Natural killer cell (primary cell): ENCODE results near the gene FAM136A. TPM values are rescaled to one million over a fixed set of nuclear protein-coding genes. Genes with fewer than 3 reads are reported as not detected.

Experiments
- ATAC-seq, 3 donors: fragments of 150-1000 bp in 2 of 3; fragments of 200-7000 bp in 1 of 3; cut with Tn5 transposase; 1 replicate in 1 of 3; 2 replicates in 2 of 3; pipeline ENCODE4 v1.10.0; 2021; ENCODE audit warnings: mild to moderate bottlenecking in 2 of 3, moderate library complexity in 2 of 3
- DNase-seq, 2 donors: peaks; one replicate each; pipeline versions ENCODE4 v3.0.0 to v3.0.0-alpha.2; 2013 to 2021; ENCODE audit warnings: mixed read lengths in 1 of 2
- H3K27ac ChIP-seq: one replicate; pipeline ENCODE4 v1.5.1; 2013; ENCODE audit warnings: mild to moderate bottlenecking, low read length
- H3K27me3 ChIP-seq: one replicate; pipeline ENCODE4 v1.6.1; 2013; ENCODE audit warnings: low read length; ENCODE audit not compliant: control insufficient read depth, insufficient read depth
- H3K36me3 ChIP-seq: one replicate; pipeline ENCODE4 v1.6.1; 2013; ENCODE audit warnings: low read length; ENCODE audit not compliant: control insufficient read depth, insufficient read depth
- H3K4me1 ChIP-seq: one replicate; pipeline ENCODE4 v1.6.1; 2013; ENCODE audit warnings: low read length; ENCODE audit not compliant: control insufficient read depth, insufficient read depth
- H3K4me3 ChIP-seq: one replicate; pipeline ENCODE4 v1.5.1; 2013; ENCODE audit warnings: low read length
- H3K9me3 ChIP-seq: one replicate; pipeline ENCODE4 v1.6.1; 2013; ENCODE audit warnings: low read length; ENCODE audit not compliant: control insufficient read depth, insufficient read depth
- H3K27ac Mint-ChIP-seq, 2 donors: one replicate each; pipeline ENCODE4 v1.8.0; 2022; ENCODE audit warnings: mild to moderate bottlenecking in 2 of 2, mixed read lengths in 2 of 2, moderate library complexity in 1 of 2
- H3K27me3 Mint-ChIP-seq, 2 donors: one replicate each; pipeline ENCODE4 v1.8.0; 2022; ENCODE audit warnings: low read depth in 2 of 2, mixed read lengths in 2 of 2
- H3K36me3 Mint-ChIP-seq: one replicate; pipeline ENCODE4 v1.8.0; 2022; ENCODE audit warnings: mixed read lengths
- H3K4me1 Mint-ChIP-seq, 2 donors: one replicate each; pipeline ENCODE4 v1.8.0; 2022; ENCODE audit warnings: mixed read lengths in 2 of 2
- H3K4me3 Mint-ChIP-seq: one replicate; pipeline ENCODE4 v1.8.0; 2022; ENCODE audit warnings: mild to moderate bottlenecking, moderate library complexity, mixed read lengths
- H3K9me3 Mint-ChIP-seq, 2 donors: one replicate each; pipeline ENCODE4 v1.8.0; 2022; ENCODE audit warnings: mixed read lengths in 2 of 2
- CTCF ChIP-seq: fragments of 200-600 bp; IDR thresholded peaks from one replicate; pipeline ENCODE4 v1.8.0; 2022; ENCODE audit warnings: antibody characterized with exemption
- WGBS: methylation state at CpG from one replicate; pipeline ENCODE4 v1.1.7; 2013; ENCODE audit warnings: missing lambda C conversion rate; ENCODE audit not compliant: insufficient coverage; 5-methylcytosine and 5-hydroxymethylcytosine counted together
- intact Hi-C: fragments of 100-400 bp; cut with micrococcal nuclease; formaldehyde crosslinking; loops from one replicate; pipeline ENCODE4 v1.14.2; 2022
- total RNA-seq, 4 donors: library from RNA; stranded (reverse); fragments of 120-200 nt in 1 of 4; gene quantifications; one replicate each; pipeline versions ENCODE4 v1.2.3 to v1.2.4, GENCODE V29; 2013 to 2022

Gene FAM136A
- total RNA-seq: 10 to 100 TPM; 32.5 to 38.3 (median 36.6) TPM
- 35.1 TPM for total RNA-seq (2013)

GRCh38 chr2:70301344-70302194 is at the start of gene FAM136A:
Gene FAM136A, minus strand, starts transcription at chr2:70302067. Its CDS starts 56 bp downstream, at chr2:70302011.
- Histone ChIP-seq H3K27me3 (no peaks in the 10 kb centered on the region), H3K36me3 (peaks cover 14% of the 10 kb centered on the region), H3K4me1 (peaks cover 18% of the 10 kb centered on the region), H3K27ac (peak within 1 kb of the TSS; percentile 69), H3K4me3 (peak within 1 kb of the TSS; percentile 85), H3K9me3 (no peaks in the 10 kb centered on the region)
- under 1% methylated on average over 79 of the region's 79 CpGs for WGBS
- Mint-ChIP-seq H3K36me3 (peaks cover 9% of the 10 kb centered on the region), H3K4me1 (peaks cover 19 to 23% of the 10 kb centered on the region in 2 donors), H3K27me3 (no peaks in the 10 kb centered on the region), H3K9me3 (no peaks in the 10 kb centered on the region), H3K4me3 (peak within 1 kb of the TSS; percentile 95), H3K27ac (peak within 1 kb of the TSS; percentile 79 to 83)
- peak; percentile 94 to 98 (median 94) for ATAC-seq
- TF ChIP-seq CTCF: peak; percentile 76
- peak; percentile 88 to 92 for DNase-seq
- intact Hi-C loops: loop anchor here (1.0 to 10.0 kb wide), 3 partner anchors 8 to 643 kb away; partner anchors contain the start of gene SNRPG

GRCh38 chr2:70349921-70350685 is 48.2 kb upstream of the FAM136A start:
- Histone ChIP-seq H3K36me3 (no peaks in the 10 kb centered on the region), H3K9me3 (no peaks in the 10 kb centered on the region), H3K4me3 (no peak overlapping the region), H3K27me3 (peaks cover 9% of the 10 kb centered on the region), H3K27ac (no peak overlapping the region), H3K4me1 (no peaks in the 10 kb centered on the region)
- intact Hi-C loops: no loop called here
- Mint-ChIP-seq H3K4me1 (no peaks in the 10 kb centered on the region), H3K4me3 (no peak overlapping the region), H3K27ac (no peak overlapping the region), H3K27me3 (peaks cover 27 to 38% of the 10 kb centered on the region in 2 donors), H3K9me3 (no peaks in the 10 kb centered on the region), H3K36me3 (no peaks in the 10 kb centered on the region)
- WGBS: 86% methylated on average over 1 of the region's 3 CpGs
- TF ChIP-seq CTCF: no peak
- DNase-seq: no peak
- no peak for ATAC-seq

DNA sequence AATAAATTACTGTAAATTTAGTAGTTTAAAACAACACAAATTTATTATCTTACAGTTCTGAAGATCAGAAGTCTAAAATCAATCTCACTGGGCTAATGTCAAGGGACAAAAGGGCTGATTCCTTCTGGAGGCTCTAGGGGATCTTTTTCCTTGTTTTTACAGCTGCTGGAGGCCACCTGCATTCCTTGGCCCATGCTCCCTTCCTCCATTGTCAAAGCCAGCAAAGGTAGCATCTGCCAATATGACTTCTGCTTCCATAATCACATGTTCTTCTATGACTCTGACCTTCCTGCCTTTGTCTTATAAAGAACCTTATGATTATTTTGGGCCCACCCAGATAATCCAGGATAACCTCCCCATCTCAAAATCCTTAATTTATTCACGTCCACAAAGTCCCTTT is 46.0 kb upstream of the FAM136A start:
- DNase-seq: no peak
- Histone ChIP-seq H3K9me3 (no peaks in the 10 kb centered on the region), H3K27ac (no peak overlapping the region), H3K36me3 (no peaks in the 10 kb centered on the region), H3K4me3 (no peak overlapping the region), H3K4me1 (no peaks in the 10 kb centered on the region), H3K27me3 (peaks cover 9% of the 10 kb centered on the region)
- TF ChIP-seq CTCF: no peak
- Mint-ChIP-seq H3K36me3 (no peaks in the 10 kb centered on the region), H3K27me3 (peaks cover 20 to 30% of the 10 kb centered on the region in 2 donors), H3K27ac (no peak overlapping the region), H3K4me3 (no peak overlapping the region), H3K9me3 (no peaks in the 10 kb centered on the region), H3K4me1 (no peaks in the 10 kb centered on the region)
- WGBS: 80% methylated on average over 1 of the region's 1 CpG
- intact Hi-C loops: no loop called here
- no peak for ATAC-seq
